RPMI8226 (cell line): ENCODE data around the gene CBLB.

Experiments
- DNase-seq: peaks from one replicate; pipeline ENCODE4 v3.0.0-alpha.2; 2015

Gene CBLB

DNA sequence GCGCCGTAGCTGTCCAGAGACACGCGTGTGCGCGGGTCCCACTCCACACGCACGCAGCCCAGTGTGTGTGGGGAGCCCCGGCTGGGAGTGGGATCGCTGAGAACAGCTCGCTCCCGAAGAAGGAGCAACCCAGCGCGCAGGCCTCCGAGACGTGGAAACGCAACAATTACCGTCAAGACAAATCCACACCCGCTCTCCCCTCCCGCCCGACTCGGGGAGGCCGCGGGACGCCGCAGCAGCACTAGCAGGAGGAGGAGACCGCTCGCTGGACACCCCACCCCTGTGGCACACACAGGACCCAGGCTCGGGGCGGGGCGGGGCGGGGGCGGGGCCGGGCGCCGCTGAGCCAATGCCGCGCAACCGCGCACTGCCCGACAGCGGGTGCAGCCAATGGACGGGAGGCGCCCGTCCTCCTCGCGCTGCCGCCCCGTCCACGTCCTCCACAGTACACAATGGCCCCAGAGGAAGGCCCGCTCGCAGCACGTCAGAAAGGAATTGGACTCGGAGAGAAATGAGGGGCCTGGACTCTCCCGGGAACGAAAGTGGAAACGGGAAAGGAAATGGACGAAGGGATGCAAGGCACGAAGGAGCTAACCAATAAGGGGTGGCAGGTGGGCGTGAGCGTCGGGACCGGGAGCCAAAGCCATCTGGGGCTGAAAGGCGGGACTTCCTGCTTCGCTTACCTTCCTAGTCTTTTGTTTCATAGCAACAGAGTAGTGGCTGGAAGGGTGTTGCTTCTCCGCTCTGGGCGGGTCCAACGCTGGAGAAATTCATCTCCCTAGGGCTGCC, at the start of gene CBLB:
Gene CBLB, minus strand, starts transcription at position 271 of the 789 bp plus-strand sequence. CDS start 1,435 bp downstream, outside the sequence.
- peak; percentile 89 for DNase-seq

DNA sequence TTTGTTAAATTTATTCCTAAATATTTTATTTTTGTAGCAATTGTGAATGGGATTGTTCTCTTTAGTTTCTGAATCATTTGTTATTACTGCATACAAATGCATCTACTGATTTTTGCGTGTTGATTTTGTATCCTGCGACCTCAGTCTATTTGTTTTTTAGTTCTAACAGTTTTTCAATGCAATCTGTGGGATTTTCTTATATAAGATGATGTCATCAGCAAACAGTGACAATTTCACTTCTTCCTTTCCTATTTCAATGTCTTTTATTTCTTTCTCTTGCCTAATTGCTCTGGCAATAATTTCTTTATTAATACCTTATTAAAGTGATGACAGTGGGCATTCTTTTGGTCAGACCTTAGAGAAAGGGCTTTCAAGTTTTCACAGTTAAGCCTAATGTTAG, 48.0 kb upstream of the CBLB start:
- no peak for DNase-seq

DNA sequence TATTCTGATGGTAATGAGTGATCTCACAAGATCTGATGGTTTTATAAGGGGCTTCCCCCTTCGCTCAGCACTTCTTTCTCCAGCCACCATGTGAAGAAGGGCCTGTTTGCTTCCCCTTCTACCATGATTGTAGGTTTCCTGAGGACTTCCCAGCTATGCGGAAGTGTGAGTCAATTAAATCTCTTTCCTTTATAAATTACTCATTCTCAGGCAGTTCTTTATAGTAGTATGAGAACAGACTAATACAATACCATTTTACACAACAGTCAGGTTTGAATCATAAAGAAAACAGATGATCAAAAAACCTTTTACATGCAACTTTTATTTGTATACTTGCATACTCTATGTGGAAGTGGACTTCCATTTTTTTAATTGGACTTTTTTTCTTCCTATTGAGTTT, 46.7 kb upstream of the CBLB start:
- DNase-seq, result no peak

DNA sequence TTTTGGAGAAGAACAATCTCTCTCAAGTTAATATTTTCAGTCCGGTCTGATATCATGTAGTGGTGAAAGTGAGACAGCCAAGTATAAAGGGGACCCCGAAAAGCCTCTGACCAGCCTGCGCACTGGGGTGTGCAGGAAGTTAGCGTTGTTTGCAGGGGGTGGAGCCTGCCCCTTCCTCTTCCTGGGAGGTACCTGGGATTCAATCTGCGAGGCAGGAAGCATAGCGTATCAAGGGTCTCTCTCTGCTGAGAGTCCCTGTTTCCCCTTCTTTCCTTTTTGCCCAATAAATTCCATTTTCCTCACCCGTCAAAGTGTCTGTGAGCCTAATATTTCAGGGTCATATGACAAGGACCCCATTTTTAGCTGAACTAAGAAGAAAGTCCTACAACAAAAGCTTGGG, 44.8 kb upstream of the CBLB start:
- no peak for DNase-seq

DNA sequence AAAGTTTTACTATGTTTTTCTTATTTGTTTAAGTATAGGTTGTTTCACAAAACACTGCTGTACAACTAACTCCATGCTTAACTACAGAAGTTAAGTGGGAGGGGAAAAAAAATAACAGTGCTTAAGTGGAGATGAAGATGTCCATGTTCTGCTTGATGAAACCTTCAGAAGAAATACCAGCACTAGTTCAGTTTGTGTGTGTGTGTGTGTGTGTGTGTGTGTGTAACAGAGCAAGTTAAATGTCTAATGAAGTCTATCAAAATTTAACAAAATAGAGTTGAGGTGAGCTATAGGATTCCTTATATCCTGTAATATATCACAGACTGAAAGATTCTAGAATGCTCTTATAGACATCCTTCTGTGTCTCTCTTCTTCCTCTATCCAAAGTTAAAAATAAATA, 44.1 kb upstream of the CBLB start:
- DNase-seq, result no peak

DNA sequence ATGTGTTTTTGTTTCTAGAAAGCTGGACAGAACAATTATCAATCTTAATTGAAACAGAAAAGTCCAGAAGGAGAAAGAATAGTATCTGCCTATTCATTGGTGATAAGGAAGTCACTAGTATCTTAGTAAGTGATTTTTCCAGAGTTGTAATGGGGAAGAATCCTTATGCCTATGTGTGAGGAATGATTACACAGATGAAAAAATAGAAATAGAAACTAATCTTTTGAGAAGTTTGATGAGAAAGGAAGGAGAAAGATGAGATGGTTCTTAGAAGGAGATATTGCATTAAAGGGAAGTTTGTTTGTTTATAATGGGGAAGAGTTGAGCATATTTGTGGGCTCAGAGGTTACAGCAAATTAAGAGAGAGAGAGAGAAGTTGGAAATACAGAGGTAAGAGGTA, 42.7 kb upstream of the CBLB start:
- no peak for DNase-seq

DNA sequence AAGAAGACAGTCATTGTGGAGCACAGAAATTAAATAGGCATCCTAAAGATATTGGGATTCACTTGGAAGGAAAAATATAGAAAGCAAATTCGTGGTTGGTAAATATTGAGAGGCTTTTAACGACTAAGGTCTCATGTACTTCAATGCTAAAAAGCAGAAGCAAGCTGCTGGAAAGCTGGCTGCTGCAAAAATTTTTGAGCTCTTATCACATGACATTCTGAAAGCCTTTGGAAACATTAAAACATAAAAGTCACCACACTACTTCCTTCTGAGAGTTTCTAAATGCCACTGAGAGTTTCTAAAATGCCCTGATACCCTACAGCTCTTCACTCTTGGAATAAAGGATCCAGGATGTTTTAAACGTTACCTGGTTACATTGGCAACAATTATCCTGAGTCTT, 39.0 kb upstream of the CBLB start:
- peak; percentile 8 for DNase-seq

DNA sequence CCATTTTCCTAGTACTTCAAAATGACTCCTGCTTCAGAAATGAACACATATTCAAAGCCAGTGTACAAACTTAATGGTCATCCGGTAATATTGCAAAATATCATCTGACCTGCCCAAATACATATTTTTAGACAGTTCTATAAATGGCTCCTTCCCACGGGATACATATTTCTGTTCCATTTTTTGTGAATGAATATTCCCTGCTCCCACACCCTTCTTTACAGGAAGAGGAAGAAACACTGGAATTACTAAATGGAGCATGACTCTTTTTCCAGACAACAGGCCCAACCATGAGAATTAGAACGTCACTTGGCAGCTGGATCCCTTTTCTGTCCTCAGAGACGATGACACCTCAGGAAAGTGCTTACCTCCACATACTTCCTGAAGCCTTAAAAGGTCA, 38.0 kb upstream of the CBLB start:
- DNase-seq, result no peak

DNA sequence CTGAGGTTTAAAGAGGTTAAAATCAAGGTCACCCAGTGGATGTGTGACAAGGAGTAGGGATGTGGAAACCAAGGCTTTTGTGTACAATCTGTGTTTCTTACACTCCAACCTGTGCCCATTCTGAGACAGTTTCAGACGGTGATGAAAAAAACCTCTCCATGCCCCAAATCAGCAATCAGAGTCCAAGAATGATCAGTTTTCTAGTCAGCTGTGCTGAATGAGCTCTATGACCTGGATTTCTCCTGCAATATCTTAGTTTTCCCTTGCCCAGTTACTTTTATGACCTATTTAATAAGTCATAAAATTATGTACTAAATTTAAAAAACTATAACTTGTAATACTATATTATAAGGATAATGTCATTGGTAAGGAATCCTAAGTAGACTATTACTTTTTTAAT, 37.5 kb upstream of the CBLB start:
- no peak for DNase-seq

DNA sequence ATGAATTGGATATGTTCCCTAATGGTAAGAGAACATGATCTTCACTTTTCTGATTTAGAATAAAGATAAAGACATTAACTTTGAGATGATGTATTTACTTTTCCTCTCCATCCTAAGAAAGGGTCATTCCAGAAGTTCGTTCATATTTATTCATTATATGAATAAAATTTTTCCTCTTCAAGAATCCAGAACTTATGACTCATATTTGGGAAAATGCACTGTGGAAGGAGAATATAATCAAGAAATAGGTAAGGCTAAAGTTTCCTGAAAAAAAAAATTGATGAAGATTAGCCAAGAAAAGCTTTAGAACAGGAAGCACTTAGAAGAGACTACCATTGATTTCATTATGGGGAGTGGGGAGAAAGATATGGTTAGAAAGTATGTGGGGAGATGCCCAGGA, 36.5 kb upstream of the CBLB start:
- no peak for DNase-seq

DNA sequence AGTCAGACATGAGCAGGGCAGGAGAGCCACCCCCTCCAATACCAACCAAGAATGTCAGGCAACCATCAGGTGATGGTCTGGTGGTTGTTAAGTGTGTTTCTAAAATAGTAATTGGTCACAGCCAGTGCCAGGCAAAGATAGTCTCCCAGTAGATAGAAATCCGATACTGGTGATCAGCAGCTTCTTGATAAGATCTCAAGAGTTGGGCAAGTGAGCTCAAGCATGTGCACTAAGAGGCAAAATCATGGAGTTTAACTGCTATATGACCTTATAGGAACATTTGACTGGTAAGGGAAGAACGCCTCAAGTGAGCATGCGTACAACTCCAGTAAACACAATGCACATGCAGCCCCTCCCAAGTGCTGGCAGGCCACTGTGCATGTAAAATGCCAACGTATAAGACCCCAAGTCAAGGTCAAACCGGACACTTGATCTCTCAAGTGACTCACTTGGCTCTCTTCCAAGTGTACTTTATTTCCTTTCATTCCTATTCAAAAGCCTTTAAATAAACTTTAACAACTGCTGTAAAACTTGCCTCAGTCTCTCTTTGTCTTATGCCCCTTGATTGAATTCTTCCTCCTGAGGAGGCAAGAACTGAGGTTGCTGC, 36.0 kb upstream of the CBLB start:
- DNase-seq, result no peak

DNA sequence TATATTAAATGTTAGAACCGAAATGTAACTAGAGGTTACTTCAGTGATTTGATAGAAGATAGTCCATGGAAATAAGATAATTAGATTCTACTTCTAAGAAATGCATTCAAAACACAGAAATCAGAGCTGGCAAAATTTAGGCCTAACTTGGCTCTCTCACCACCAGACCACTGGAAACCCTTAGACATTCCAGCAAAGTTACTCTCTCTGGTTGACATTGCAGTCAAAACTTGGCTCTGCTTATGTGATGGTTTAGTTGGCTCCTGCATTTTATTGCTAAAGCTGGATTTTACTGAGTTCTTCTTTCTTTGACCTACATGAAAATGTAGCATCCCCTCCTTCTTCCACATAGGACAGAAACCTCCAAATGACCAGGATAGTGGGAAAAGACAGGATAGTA, 35.4 kb upstream of the CBLB start:
- no peak for DNase-seq

DNA sequence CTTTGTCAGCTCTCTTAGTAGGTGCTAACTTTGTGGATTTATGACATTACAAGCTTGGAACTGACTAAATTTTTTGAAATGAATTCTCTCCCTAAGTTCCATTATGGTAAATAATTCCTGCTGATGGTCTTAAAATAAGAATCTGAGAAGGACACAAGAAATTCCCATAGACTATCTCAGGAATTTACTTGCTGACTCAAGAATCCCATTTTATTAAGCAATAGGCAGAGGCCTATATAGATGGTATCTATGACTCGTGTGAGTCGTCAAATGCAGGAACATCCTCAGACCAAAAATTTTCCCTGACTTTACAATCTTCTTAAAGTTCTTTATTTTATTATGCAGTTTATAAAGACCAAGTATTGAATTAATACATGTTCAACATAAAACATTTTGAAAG, 30.7 kb upstream of the CBLB start:
- DNase-seq, result no peak

DNA sequence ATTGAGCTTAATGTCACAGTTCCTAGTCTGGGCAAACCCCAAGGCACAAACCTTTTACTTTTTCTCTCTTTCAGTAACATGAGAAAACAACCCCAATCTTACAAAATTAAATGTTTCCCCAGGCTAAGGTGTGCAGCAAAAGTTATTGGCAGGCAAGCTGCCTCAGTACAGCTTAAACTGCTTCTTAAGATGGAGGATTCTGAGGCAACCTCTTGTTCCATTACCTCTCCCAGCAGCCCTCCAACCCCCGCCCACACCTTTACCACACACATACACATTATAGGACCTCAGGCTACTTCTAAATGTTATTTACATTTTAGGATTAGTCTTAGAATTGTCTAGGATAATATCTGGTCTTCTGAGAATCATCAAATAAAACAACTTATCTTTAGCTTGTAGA, 22.3 kb upstream of the CBLB start:
- DNase-seq, result no peak

DNA sequence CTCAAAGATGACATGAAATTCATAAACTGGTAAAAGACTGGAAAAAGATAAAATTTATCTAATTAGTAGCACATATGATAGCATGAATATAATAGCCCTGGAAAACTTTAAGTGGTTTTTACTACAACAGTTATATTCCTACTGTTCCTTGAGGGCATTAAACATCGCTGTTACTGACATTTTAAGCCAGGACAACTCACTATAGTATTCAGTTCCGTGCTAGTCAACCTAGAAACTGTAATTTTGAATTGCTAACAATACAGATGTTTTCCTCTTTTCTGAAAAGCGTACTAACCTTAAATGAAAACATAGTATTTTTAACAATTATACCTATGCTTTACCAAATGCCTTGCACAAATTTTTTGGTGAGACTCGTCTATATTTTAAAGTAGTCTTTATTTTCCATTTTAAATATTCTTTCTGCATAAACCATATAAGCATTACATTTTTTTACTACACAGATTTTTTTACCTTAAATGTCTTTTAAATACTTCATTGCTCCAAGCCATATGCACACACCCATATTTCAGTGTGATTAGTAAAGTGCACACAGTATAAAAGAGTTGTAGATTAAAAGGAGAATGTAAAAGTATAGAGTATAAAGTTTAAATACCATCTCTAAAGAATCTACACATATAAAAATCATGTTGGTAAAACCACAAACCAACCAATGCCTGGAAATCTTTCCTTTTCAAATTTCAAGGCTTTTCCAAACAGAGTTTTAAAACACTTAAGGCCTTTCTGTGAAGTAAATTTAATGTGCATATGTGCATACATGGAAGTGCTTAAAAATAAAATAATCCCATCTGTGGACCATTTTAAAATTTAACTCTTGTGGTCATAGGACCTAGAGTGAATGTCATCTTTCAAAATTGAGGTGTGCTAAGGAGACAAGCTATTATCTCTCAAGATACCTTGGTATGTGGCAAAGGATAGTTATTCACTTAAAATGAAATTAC, 20.1 kb upstream of the CBLB start:
- DNase-seq, result no peak

DNA sequence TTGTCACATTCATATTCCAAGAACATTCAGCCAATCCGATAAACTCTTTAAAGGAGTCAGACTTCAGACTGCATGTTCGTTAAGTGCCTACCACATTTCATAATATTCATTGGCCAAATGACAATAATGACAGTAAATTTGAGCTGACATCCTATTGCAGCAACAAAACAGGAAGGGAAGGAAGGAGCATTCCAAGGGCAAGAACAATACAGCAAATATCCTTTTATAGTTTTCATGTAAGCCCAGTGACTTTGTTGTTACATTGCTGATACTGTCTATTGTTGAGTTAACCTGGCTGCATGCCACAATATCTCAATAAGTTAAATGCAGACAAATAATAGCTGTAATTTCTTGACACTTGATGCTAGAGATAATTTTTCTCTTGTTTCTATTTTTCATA, 16.4 kb upstream of the CBLB start:
- DNase-seq, result no peak

DNA sequence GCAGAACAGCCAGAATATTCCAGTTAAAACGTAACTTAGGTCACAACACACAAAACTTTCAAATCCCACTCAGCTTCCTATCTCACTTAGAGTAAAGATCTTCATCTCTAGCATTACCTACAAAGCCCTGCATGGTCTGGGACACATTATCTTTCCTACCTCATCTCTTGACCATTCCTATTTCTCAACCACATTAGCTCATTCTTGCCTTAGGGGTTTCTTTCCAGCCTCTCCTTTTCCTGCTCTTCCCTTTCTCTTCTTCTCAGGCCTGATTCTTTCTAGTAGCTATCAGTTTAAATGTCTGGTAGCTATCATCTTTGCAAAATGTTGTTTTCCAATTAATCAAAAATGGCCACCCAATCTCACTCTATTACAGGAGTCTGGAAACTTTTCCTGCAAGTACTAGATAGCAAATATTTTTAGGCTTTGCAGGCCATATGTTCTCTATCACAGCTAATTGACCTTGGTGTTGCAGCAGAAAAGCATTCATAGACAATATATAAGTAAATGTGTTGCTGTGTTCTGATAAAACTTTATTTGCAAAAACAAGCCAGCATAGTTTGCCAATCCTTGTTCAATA, 15.1 kb upstream of the CBLB start:
- DNase-seq, result no peak

DNA sequence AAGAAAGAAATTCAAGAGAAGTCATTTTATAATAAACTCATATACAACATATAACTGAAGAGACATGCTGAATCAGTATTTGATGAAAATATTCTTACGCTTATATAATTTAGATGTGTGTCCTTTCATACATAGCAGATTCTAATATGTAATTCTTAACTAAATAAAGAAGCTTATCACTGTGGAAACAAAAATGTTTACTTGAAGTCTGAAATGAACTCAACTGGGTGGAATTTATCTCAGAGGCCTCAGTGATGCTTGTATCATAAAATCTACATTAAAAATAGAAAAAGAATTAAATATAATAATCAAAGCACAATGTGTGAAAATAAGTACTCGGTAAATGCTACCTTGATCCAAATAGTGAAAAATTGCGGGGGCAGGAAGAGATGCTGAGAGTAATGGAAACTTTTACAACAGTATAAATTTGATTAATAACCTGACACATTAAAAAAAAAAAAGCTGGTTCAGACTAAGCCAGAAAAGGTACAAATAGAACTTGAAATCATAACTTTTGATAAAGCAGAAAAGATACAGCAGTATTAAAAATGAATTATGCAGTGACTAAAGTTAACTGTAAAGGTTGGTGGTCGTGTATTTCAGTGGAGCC, 12.0 kb upstream of the CBLB start:
- no peak for DNase-seq

DNA sequence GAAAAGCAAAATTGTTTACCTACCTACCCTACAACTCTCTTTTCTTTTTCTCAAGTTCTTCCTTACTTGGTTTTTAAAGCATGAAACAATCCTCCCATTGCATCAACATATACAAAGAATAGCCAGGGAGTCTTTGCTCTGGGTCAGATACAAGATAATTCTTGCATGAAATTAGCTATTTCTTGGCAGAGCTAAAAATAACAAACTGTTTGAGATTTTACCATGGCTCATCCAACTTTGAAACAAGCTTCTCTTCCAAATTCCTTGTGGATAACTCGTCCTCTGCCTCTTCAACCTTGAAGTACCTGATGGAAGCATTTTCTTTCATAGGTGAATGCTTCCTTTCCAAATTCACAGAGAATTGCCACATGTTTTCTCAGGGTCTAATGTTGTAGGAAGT, 9.2 kb upstream of the CBLB start:
- no peak for DNase-seq

DNA sequence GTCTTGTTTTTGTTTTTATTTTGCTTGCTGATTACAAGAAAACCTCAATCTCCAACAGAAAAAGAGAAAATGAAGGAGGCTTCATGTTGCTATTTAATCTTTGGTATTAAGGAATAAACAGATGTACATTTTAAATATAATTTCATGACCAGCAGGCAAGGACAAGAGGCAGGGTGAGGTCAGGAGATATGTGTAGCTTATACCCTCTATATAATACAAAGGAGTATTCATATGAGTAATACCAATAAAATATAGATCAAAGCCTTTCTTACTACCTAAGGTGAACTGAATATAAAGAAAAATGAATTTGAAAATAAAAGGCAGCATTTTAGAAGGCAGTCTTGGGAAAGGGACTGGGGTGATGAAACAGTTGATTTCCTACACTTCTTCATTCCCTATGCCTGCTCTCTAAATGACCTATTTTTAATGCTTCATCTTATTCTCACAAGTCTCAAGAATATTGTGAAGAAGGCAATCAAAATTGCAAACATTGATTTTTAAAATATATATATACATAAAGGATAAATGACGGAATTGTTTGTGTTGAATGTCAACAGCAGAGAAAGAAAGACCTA, 8.6 kb upstream of the CBLB start:
- DNase-seq, result no peak

DNA sequence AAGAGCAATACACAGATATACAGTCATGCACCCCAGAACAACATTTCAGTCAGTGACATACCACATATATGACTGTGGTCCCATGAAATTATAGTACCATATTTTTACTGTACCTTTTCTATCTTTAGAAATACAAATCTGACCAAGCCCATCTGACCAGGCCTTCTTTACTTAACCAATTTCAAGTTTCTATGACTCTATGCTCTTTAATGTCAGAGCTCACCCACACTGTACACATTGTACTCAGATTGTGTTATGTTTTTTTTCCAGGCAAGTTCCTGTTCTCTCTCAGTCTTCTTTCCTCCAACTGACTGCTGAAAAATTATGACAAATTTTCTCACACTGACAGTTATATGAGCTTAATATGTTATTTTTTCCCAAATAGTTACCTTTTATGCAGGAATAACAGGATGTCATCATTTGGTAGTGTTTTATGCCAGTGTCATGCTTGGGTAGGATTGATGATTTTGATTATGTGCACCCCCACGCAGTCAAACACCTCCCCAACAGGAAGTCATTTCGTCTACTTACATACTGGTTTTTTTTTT, 8.0 kb upstream of the CBLB start:
- DNase-seq, result no peak
